Measurements from ENCODE around the gene RPS23. TPM values are rescaled to one million over a fixed set of nuclear protein-coding genes. Genes with fewer than 3 reads are reported as not detected.

Gene RPS23
- total RNA-seq, result 1,000 to 10,000 TPM; 2,622 to 2,635 TPM

- peak; percentile 88 for DNase-seq
- H3K27ac Mint-ChIP-seq, result peak within 1 kb of the TSS; percentile 99
- H3K36me3 Mint-ChIP-seq, result peaks cover 70% of the 10 kb centered on the region
- peaks cover 2% of the 10 kb centered on the region for H3K9me3 Mint-ChIP-seq
- peaks cover 36% of the 10 kb centered on the region for H3K4me1 Mint-ChIP-seq
- peak within 1 kb of the TSS; percentile 91 for H3K4me3 Mint-ChIP-seq
- H3K27me3 Mint-ChIP-seq, result no peaks in the 10 kb centered on the region
Observed at GRCh38 chr5:82277987-82278710, at the start of gene RPS23. TSS of gene RPS23 (minus strand) at chr5:82278354. CDS start at chr5:82278323, 31 bp downstream.

DNA sequence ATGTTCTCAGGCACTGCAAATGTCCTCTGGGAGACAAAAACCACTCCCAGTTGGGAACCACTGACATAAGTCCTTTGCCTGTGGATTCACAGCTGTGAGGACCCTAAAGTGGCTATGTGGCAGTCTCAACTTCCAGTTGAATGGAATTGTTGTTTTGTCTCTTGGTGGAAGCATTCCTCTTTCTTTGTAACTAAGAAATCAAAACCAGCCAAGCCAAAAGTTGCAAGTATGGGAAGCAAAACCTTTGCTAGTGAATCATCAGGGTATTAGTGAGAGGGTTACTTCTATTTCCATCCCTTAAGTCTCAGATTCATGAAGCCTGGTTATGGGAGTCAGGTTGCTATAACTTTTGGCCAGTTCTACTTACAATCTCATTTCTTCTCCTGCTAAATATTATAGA lies 49.8 kb upstream of the RPS23 start:
- Mint-ChIP-seq H3K27ac (no peak overlapping the region), H3K36me3 (no peaks in the 10 kb centered on the region), H3K4me3 (no peak overlapping the region), H3K9me3 (peaks cover 2% of the 10 kb centered on the region), H3K27me3 (peaks cover 13% of the 10 kb centered on the region), H3K4me1 (no peaks in the 10 kb centered on the region)
- no peak for DNase-seq

DNA sequence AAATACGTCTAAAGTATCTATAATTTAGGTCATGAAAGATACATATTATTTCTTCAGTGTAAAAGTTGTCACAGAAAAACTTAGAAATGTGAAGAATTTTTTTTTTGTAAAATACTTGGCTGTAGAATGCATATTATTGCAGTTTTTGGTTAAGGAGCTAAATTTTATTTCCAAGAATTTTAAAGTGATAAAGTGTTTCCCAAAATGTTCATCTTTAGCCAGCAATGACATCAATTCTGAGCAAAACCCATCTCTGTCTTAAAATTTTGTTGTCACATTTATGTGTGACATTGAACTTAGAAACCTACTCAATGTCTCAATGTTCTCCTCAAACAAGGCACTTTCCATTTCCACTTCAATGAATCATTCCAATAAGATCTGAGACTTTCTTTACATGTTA lies 47.8 kb upstream of the RPS23 start:
- Mint-ChIP-seq H3K36me3 (no peaks in the 10 kb centered on the region), H3K27me3 (peaks cover 13% of the 10 kb centered on the region), H3K4me3 (no peak overlapping the region), H3K9me3 (peaks cover 2% of the 10 kb centered on the region), H3K4me1 (no peaks in the 10 kb centered on the region), H3K27ac (no peak overlapping the region)
- DNase-seq, result no peak

DNA sequence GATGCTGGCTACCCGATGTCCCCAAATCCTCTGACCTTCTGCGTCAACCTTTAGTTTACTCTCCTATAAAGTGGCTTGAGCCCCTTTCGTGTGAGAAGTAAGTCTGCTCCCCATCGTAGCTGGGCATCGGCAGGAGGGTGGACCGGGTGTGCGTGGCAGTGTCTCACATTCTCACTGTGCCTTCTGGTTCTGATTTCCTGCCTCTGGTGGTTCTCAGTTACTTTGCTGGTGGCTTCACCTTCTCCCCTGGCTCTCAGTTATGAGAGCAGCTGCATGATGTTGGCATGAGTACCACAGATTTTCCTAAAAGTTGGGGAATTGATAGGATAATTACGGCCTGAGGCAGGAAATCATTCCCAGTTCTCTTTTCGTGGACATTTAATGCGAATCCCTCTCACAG lies 47.0 kb upstream of the RPS23 start:
- no peak overlapping the region for H3K4me3 Mint-ChIP-seq
- H3K36me3 Mint-ChIP-seq, result no peaks in the 10 kb centered on the region
- peaks cover 2% of the 10 kb centered on the region for H3K9me3 Mint-ChIP-seq
- no peak overlapping the region for H3K27ac Mint-ChIP-seq
- DNase-seq, result no peak
- no peaks in the 10 kb centered on the region for H3K4me1 Mint-ChIP-seq
- H3K27me3 Mint-ChIP-seq, result peaks cover 13% of the 10 kb centered on the region

GRCh38 chr5:82320966-82321365 lies 42.8 kb upstream of the RPS23 start:
- Mint-ChIP-seq H3K4me1 (no peaks in the 10 kb centered on the region), H3K9me3 (no peaks in the 10 kb centered on the region), H3K27me3 (peaks cover 13% of the 10 kb centered on the region), H3K27ac (no peak overlapping the region), H3K36me3 (no peaks in the 10 kb centered on the region), H3K4me3 (no peak overlapping the region)
- no peak for DNase-seq

GRCh38 chr5:82319651-82320376 lies 41.7 kb upstream of the RPS23 start:
- Mint-ChIP-seq H3K4me3 (no peak overlapping the region), H3K36me3 (no peaks in the 10 kb centered on the region), H3K27me3 (peaks cover 7% of the 10 kb centered on the region), H3K9me3 (no peaks in the 10 kb centered on the region), H3K4me1 (no peaks in the 10 kb centered on the region), H3K27ac (no peak overlapping the region)
- DNase-seq, result no peak

- Mint-ChIP-seq H3K27me3 (peaks cover 7% of the 10 kb centered on the region), H3K4me3 (no peak overlapping the region), H3K4me1 (no peaks in the 10 kb centered on the region), H3K27ac (no peak overlapping the region), H3K36me3 (no peaks in the 10 kb centered on the region), H3K9me3 (no peaks in the 10 kb centered on the region)
- no peak for DNase-seq
Observed at GRCh38 chr5:82319192-82319591, 41.0 kb upstream of the RPS23 start.

DNA sequence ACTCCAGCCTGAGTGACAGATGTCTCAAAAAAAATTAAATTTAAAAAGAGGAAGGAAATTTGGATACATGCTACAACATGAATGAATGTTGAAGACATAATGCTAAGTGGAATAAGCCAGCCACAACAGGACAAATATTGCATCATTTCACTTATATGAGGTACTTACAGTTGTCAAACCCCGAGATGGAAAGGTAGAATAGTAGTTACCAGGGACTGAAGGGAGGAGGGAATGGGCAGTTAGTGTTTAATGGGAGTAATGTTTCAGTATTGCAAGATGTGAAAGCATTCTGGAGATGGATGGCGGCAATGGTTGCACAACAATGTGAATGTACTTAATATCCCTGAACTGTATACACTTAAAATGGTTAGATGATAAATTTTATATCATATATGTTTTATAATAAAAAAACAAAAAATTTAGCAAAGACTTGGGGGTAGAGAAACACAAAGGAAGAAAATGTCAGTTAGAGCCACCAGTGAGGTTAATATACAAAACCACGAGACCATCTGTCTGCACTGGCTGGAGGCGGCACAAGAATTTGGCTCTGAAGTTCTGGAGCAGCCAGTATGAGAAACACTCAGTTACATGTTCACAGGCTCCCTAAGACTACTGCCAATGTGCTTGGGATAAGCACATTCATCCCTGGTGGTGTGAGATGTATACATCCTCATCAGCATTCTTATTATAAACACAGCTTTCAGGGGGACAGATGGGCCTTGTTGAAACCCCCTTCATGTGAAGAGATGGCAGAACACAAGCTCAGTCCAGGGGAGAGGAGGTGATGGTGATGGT lies 37.0 kb upstream of the RPS23 start:
- Mint-ChIP-seq H3K4me1 (no peaks in the 10 kb centered on the region), H3K36me3 (no peaks in the 10 kb centered on the region), H3K9me3 (no peaks in the 10 kb centered on the region), H3K27me3 (no peaks in the 10 kb centered on the region), H3K4me3 (no peak overlapping the region), H3K27ac (no peak overlapping the region)
- DNase-seq, result no peak

GRCh38 chr5:82313016-82313415 lies 34.9 kb upstream of the RPS23 start:
- Mint-ChIP-seq H3K4me1 (no peaks in the 10 kb centered on the region), H3K9me3 (peaks cover 3% of the 10 kb centered on the region), H3K27me3 (no peaks in the 10 kb centered on the region), H3K27ac (no peak overlapping the region), H3K36me3 (peaks cover 7% of the 10 kb centered on the region), H3K4me3 (no peak overlapping the region)
- no peak for DNase-seq

GRCh38 chr5:82312373-82312856 lies 34.3 kb upstream of the RPS23 start:
- no peaks in the 10 kb centered on the region for H3K27me3 Mint-ChIP-seq
- peaks cover 12% of the 10 kb centered on the region for H3K36me3 Mint-ChIP-seq
- no peak overlapping the region for H3K27ac Mint-ChIP-seq
- peak; percentile 30 for DNase-seq
- peaks cover 3% of the 10 kb centered on the region for H3K9me3 Mint-ChIP-seq
- H3K4me3 Mint-ChIP-seq, result no peak overlapping the region
- H3K4me1 Mint-ChIP-seq, result no peaks in the 10 kb centered on the region

DNA sequence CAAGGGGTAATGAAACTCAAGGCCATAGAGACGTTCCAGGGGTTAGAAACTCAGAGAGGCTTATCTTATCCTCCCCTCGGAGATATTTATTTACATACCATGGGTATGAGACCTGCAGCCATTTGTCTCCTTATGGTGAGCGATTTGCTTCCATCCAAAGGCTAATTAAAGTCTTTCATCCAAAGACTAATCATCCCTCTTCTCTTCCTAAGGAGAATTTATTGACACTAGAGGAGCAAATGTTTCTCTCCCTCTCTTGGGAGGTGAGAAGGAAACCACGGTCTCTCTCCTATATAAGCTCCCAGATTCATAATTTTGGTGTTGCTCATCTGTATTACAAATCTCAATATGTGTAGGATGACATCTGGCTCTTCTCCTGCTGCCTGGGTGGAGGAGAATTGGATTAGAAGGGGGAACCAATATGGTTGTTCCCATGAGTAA lies 31.0 kb upstream of the RPS23 start:
- Mint-ChIP-seq H3K9me3 (peaks cover 3% of the 10 kb centered on the region), H3K4me1 (no peaks in the 10 kb centered on the region), H3K36me3 (peaks cover 16% of the 10 kb centered on the region)

GRCh38 chr5:82308416-82308815 lies 30.3 kb upstream of the RPS23 start:
- H3K27ac Mint-ChIP-seq, result no peak overlapping the region
- H3K36me3 Mint-ChIP-seq, result peaks cover 16% of the 10 kb centered on the region
- H3K9me3 Mint-ChIP-seq, result peaks cover 3% of the 10 kb centered on the region
- no peak overlapping the region for H3K4me3 Mint-ChIP-seq
- no peaks in the 10 kb centered on the region for H3K4me1 Mint-ChIP-seq
- no peaks in the 10 kb centered on the region for H3K27me3 Mint-ChIP-seq
- no peak for DNase-seq

More for the DNA sequence above, 31.0 kb upstream of the RPS23 start:
- Mint-ChIP-seq H3K4me3 (no peak overlapping the region), H3K27ac (no peak overlapping the region), H3K27me3 (no peaks in the 10 kb centered on the region)
- DNase-seq, result no peak

DNA sequence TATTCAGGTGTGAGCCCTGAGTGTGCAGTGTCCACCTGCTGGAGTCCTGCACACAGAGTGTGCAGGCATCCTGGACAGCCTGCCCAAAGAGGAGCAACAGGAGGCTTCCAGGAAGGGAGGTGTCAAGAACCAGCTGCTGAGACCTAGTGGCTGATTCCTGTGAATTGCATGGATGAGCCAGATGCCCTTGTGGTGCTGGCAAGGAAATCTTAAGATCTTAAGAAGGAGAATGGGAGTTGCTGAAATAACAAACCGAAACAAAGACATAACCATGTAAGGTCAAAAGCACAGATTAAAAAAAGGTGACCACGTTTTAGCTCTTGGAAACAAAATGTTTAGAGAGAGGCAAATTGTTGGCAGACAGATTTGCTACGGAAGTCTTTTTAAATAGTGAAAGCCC lies 29.3 kb upstream of the RPS23 start:
- DNase-seq, result no peak
- Mint-ChIP-seq H3K9me3 (peaks cover 3% of the 10 kb centered on the region), H3K4me3 (no peak overlapping the region), H3K27ac (no peak overlapping the region), H3K36me3 (peaks cover 16% of the 10 kb centered on the region), H3K4me1 (no peaks in the 10 kb centered on the region), H3K27me3 (no peaks in the 10 kb centered on the region)

- Mint-ChIP-seq H3K9me3 (peaks cover 3% of the 10 kb centered on the region), H3K36me3 (peaks cover 16% of the 10 kb centered on the region), H3K4me3 (no peak overlapping the region), H3K4me1 (no peaks in the 10 kb centered on the region), H3K27me3 (no peaks in the 10 kb centered on the region), H3K27ac (no peak overlapping the region)
- DNase-seq, result no peak
Observed at GRCh38 chr5:82306151-82306550, 28.0 kb upstream of the RPS23 start.

- Mint-ChIP-seq H3K36me3 (peaks cover 4% of the 10 kb centered on the region), H3K4me3 (no peak overlapping the region), H3K27ac (no peak overlapping the region), H3K9me3 (no peaks in the 10 kb centered on the region), H3K27me3 (no peaks in the 10 kb centered on the region), H3K4me1 (no peaks in the 10 kb centered on the region)
- DNase-seq, result no peak
Observed at GRCh38 chr5:82301190-82301589, 23.0 kb upstream of the RPS23 start.
